ENCODE data around the gene TERB1.

Gene TERB1

DNA sequence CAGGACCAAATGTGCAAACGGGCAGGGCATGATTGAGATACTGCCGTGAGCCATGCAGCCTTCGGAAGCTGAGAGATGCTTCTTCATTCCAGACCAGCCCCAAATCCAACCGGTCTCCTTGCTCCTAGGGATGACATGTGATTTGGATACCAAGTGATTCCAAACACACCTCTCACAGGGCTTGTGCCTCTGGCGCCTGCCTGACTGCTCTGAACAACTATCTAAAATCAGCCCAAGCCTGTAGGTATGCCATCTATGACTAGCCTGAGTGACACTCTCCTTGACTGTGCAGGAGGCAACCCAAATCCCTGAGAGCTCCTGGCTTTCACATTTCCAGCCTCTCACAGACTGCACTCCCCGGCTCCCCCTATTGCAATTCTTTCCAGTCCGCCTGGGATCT lies 70.3 kb downstream of the TERB1 start:
- no peak for DNase-seq (ENCODE audit: low read depth)
- no peak overlapping the region for H3K4me3 ChIP-seq (ENCODE audit: control insufficient read depth, low read depth, low read length)
- TF ChIP-seq, protein P1, sequence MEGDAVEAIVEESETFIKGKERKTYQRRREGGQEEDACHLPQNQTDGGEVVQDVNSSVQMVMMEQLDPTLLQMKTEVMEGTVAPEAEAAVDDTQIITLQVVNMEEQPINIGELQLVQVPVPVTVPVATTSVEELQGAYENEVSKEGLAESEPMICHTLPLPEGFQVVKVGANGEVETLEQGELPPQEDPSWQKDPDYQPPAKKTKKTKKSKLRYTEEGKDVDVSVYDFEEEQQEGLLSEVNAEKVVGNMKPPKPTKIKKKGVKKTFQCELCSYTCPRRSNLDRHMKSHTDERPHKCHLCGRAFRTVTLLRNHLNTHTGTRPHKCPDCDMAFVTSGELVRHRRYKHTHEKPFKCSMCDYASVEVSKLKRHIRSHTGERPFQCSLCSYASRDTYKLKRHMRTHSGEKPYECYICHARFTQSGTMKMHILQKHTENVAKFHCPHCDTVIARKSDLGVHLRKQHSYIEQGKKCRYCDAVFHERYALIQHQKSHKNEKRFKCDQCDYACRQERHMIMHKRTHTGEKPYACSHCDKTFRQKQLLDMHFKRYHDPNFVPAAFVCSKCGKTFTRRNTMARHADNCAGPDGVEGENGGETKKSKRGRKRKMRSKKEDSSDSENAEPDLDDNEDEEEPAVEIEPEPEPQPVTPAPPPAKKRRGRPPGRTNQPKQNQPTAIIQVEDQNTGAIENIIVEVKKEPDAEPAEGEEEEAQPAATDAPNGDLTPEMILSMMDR (IDR thresholded peaks at IDR 0.05; ENCODE audit: control insufficient read depth, insufficient read depth, low read depth, low read length, missing control alignments) = no peak

DNA sequence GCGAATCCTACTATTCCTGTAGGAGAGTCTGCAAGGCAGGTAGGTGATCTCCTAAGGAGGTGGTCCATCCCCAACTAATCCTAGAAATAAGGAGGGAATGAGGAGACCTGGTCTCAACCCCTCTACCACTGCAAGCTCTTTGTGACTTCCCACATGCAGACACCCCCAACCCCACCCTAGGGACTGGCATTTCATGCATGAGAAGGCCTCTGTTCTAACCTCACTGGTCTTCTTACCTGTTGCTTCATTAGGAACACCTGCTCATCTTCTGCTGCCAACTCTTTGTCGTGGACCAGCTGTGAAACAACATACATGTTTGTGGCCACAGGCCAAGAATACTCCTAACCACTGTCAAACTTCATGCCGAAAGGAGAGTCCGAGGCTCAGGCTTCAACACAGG lies 72.6 kb downstream of the TERB1 start:
- TF ChIP-seq, protein P1 (IDR thresholded peaks at IDR 0.05; ENCODE audit: control insufficient read depth, insufficient read depth, low read depth, low read length, missing control alignments) = no peak
- H3K4me3 ChIP-seq (ENCODE audit: control insufficient read depth, low read depth, low read length) = no peak overlapping the region
- DNase-seq (ENCODE audit: low read depth) = no peak

DNA sequence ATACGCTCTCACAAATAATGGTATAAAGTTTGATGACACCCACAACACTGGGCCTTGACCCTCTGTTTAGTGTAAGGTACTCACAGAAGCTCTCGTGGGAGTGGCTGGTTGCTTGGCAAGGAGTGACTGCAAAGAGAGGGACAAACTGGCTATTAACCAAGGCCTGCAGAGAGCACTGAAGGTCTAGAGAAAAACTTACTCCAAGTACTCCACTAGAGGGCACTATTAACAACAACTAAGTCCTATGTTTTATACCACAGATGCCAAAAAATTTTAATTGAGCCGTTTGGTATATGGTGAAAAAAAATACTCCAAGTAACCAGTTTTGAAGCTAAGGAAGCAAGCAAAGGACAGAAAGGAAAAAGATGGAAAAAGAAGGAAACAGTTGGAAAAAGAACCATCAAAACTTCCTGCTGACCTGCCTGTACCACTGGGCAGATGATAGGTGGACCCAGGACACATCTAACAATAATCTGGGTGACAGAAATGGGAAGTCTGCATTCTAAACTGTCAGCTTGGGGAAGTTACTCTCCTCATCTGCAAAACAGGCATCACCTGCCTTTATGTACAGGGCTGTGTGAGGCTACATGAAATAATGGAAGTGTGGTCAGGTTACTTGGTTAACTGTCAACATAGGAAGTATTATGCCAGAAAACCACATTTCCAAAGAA lies 73.1 kb downstream of the TERB1 start:
- DNase-seq (ENCODE audit: low read depth) = peak; percentile 40
- H3K4me3 ChIP-seq (ENCODE audit: control insufficient read depth, low read depth, low read length) = no peak overlapping the region
- TF ChIP-seq, protein P1 (IDR thresholded peaks at IDR 0.05; ENCODE audit: control insufficient read depth, insufficient read depth, low read depth, low read length, missing control alignments) = peak; percentile 42

DNA sequence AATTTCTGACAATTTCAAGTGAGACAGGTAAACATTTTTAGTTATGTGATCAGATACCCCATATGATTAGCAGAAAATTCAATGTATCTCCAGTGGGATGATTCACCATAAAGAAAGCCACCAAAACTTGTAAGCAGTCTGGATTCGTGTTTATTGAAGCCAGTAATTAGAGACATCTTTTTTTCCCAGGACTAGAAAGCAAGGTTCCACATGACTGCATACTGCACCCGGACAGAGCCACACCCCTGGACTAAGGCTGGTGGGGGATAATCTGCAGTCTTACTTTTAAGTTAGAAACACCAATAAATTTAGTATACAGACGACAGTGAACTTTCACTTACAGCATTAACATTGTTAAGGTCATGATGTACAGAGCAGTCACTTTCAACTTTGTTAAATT lies 80.6 kb downstream of the TERB1 start:
- no peak overlapping the region for H3K4me3 ChIP-seq (ENCODE audit: control insufficient read depth, low read depth, low read length)
- no peak for DNase-seq (ENCODE audit: low read depth)
- TF ChIP-seq, protein P1 (IDR thresholded peaks at IDR 0.05; ENCODE audit: control insufficient read depth, insufficient read depth, low read depth, low read length, missing control alignments) = no peak

DNA sequence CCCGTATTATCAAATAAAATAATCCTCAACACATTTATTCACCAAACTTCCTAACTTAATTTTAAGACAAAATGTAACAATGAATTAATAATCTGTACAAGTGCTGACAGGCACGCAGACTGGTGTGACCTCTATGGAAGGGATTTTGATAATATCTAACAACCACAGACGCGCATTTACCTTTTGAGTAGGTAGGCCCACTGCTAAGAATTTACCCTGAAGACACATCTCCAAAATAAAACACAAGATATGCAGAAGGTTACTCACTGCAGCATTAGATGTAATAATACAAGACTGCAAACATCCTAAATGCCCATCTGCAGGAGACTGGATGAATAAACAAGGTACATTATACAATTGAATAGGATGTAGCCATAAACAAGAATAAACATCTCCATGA lies 82.1 kb downstream of the TERB1 start:
- DNase-seq (ENCODE audit: low read depth) = no peak
- H3K4me3 ChIP-seq (ENCODE audit: control insufficient read depth, low read depth, low read length) = no peak overlapping the region
- TF ChIP-seq, protein P1 (IDR thresholded peaks at IDR 0.05; ENCODE audit: control insufficient read depth, insufficient read depth, low read depth, low read length, missing control alignments) = no peak

DNA sequence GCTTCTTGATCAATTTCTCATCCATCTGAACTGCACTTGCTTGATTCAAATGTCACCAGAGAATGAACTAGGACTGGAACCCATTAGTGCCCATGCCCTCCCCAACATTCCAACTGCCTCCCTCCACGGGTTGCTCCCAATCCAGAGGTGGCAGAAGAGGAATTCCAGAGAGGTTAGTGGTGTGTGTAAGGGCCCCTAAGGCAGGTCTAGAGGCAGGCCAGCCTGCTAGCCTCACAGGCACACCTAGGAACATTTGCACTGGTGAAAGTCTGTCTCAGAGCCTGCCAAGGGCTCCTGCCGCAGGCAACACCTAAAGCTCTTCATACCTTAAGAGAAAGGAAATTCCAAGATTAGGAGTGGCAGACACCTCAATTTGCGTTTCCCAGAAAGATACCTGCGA lies 83.6 kb downstream of the TERB1 start:
- TF ChIP-seq, protein P1 (IDR thresholded peaks at IDR 0.05; ENCODE audit: control insufficient read depth, insufficient read depth, low read depth, low read length, missing control alignments) = no peak
- no peak for DNase-seq (ENCODE audit: low read depth)
- H3K4me3 ChIP-seq (ENCODE audit: control insufficient read depth, low read depth, low read length) = no peak overlapping the region

All from AG09309 (cell line).